MM.1S (cell line): Measurements from ENCODE around the gene SLC23A1.

Experiments used
- DNase-seq: peaks from one replicate; pipeline ENCODE4 v3.0.0-alpha.2; 2015
- H2AFZ ChIP-seq: fragments of 300-600 bp; sonication (generic); 2 replicates; pipeline ENCODE4 v1.6.0; 2016; ENCODE audit warnings: antibody characterized with exemption, low read length
- H3F3A ChIP-seq: fragments of 300-600 bp; sonication (generic); 2 replicates; pipeline ENCODE4 v1.6.1; 2016; ENCODE audit warnings: mild to moderate bottlenecking, antibody characterized with exemption, low read length, moderate library complexity, mixed read lengths; ENCODE audit not compliant: insufficient read depth
- H3K27ac ChIP-seq: fragments of 300-600 bp; sonication (generic); 2 replicates; pipeline ENCODE4 v1.5.1; 2016; ENCODE audit warnings: mild to moderate bottlenecking, low read length
- H3K27me3 ChIP-seq: fragments of 300-600 bp; sonication (generic); replicated peaks from 2 replicates; pipeline ENCODE4 v1.6.0; 2016; ENCODE audit warnings: low read length; ENCODE audit not compliant: insufficient read depth
- H3K36me3 ChIP-seq: fragments of 300-600 bp; sonication (generic); replicated peaks from 2 replicates; pipeline ENCODE4 v1.6.1; 2016; ENCODE audit warnings: mild to moderate bottlenecking, low read length, mixed read lengths; ENCODE audit not compliant: insufficient read depth
- H3K4me1 ChIP-seq: fragments of 300-600 bp; sonication (generic); 2 replicates; pipeline ENCODE4 v1.6.1; 2016; ENCODE audit warnings: low read length, mixed read lengths
- H3K4me2 ChIP-seq: fragments of 300-600 bp; sonication (generic); 2 replicates; pipeline ENCODE4 v1.6.0; 2016; ENCODE audit warnings: low read depth, low read length
- H3K4me3 ChIP-seq: fragments of 300-600 bp; sonication (generic); 2 replicates; pipeline ENCODE4 v1.5.1; 2016; ENCODE audit warnings: low read length, mixed read lengths
- H3K79me2 ChIP-seq: fragments of 300-600 bp; sonication (generic); 2 replicates; pipeline ENCODE4 v1.6.1; 2016; ENCODE audit warnings: mixed run types, low read length, mixed read lengths
- H3K9ac ChIP-seq: fragments of 300-600 bp; sonication (generic); 2 replicates; pipeline ENCODE4 v1.6.1; 2016; ENCODE audit warnings: low read length, mixed read lengths
- H3K9me2 ChIP-seq: fragments of 300-600 bp; sonication (generic); replicated peaks from 2 replicates; pipeline ENCODE4 v1.6.1; 2016; ENCODE audit warnings: mild to moderate bottlenecking, low read length, mixed read lengths; ENCODE audit not compliant: insufficient read depth
- H3K9me3 ChIP-seq: fragments of 300-600 bp; sonication (generic); replicated peaks from 2 replicates; pipeline ENCODE4 v1.6.1; 2016; ENCODE audit warnings: mild to moderate bottlenecking, low read length, mixed read lengths; ENCODE audit not compliant: insufficient read depth
- H4K20me1 ChIP-seq: fragments of 300-600 bp; sonication (generic); 2 replicates; pipeline ENCODE4 v1.6.1; 2016; ENCODE audit warnings: mild to moderate bottlenecking, low read length, moderate library complexity, mixed read lengths; ENCODE audit not compliant: insufficient read depth
- CTCF ChIP-seq: fragments of 300-600 bp; sonication (generic); IDR thresholded peaks from 2 replicates; pipeline ENCODE4 v1.5.1; 2016; ENCODE audit warnings: antibody characterized with exemption, low read length, mixed read lengths
- EZH2 ChIP-seq: fragments of 300-600 bp; sonication (generic); optimal IDR thresholded peaks from 2 replicates; pipeline ENCODE3; 2017; ENCODE audit warnings: low read depth, mild to moderate bottlenecking, antibody characterized with exemption, low read length, mixed read lengths
- EZH2phosphoT487 ChIP-seq: fragments of 300-600 bp; sonication (generic); IDR thresholded peaks from 2 replicates; pipeline ENCODE4 v1.6.1; 2018; ENCODE audit warnings: antibody characterized with exemption, low read length

Gene SLC23A1

GRCh38 chr5:139414581-139415130 lies 31.6 kb upstream of the SLC23A1 start:
- DNase-seq = peak; percentile 88
- H3F3A ChIP-seq = peaks cover 34% of the 10 kb centered on the region
- H3K27me3 ChIP-seq = no peaks in the 10 kb centered on the region
- no peaks in the 10 kb centered on the region for H4K20me1 ChIP-seq
- peak overlapping the region; percentile 63 for H3K4me2 ChIP-seq
- no peaks in the 10 kb centered on the region for H3K36me3 ChIP-seq
- peak overlapping the region; percentile 83 for H3K9ac ChIP-seq
- peak overlapping the region; percentile 95 for H3K27ac ChIP-seq
- H3K79me2 ChIP-seq = no peaks in the 10 kb centered on the region
- H2AFZ ChIP-seq = peak overlapping the region; percentile 4; the same call in 1 of the 2 replicates
- no peaks in the 10 kb centered on the region for H3K9me2 ChIP-seq
- TF ChIP-seq CTCF (no peak; the same call in 1 of the 2 replicates), EZH2 (no peak), EZH2phosphoT487 (no peak)
- H3K9me3 ChIP-seq = no peaks in the 10 kb centered on the region
- H3K4me1 ChIP-seq = peaks cover 57% of the 10 kb centered on the region
- H3K4me3 ChIP-seq = peak overlapping the region; percentile 34

- no peaks in the 10 kb centered on the region for H3K9me2 ChIP-seq
- no peaks in the 10 kb centered on the region for H3K36me3 ChIP-seq
- TF ChIP-seq EZH2phosphoT487 = no peak
- no peak for TF ChIP-seq EZH2
- no peak for TF ChIP-seq CTCF
- H3K27me3 ChIP-seq = no peaks in the 10 kb centered on the region
- H3F3A ChIP-seq = peaks cover 34% of the 10 kb centered on the region
- peak overlapping the region; percentile 63 for H3K4me2 ChIP-seq
- peak overlapping the region; percentile 34; the same call in 1 of the 2 replicates for H3K4me3 ChIP-seq
- peaks cover 56% of the 10 kb centered on the region for H3K4me1 ChIP-seq
- H3K9me3 ChIP-seq = no peaks in the 10 kb centered on the region
- peak overlapping the region; percentile 95 for H3K27ac ChIP-seq
- 0 out of 2 replicates have a peak overlapping the region, but pooled peaks have one; percentile 7 for H2AFZ ChIP-seq
- H4K20me1 ChIP-seq = no peaks in the 10 kb centered on the region
- peak; percentile 80 for DNase-seq
- no peaks in the 10 kb centered on the region for H3K79me2 ChIP-seq
- H3K9ac ChIP-seq = peak overlapping the region; percentile 83
These were observed 30.9 kb upstream of the SLC23A1 start for GRCh38 chr5:139413963-139414362.

GRCh38 chr5:139413153-139413552 lies 30.1 kb upstream of the SLC23A1 start:
- no peak for DNase-seq
- peak overlapping the region; percentile 95 for H3K27ac ChIP-seq
- H3K27me3 ChIP-seq = no peaks in the 10 kb centered on the region
- peak overlapping the region; percentile 83; the same call in 1 of the 2 replicates for H3K9ac ChIP-seq
- peaks cover 34% of the 10 kb centered on the region for H3F3A ChIP-seq
- no peaks in the 10 kb centered on the region for H4K20me1 ChIP-seq
- H3K4me2 ChIP-seq = 0 out of 2 replicates have a peak overlapping the region, but pooled peaks have one; percentile 63
- H3K4me1 ChIP-seq = peaks cover 48% of the 10 kb centered on the region
- no peaks in the 10 kb centered on the region for H3K9me3 ChIP-seq
- H3K9me2 ChIP-seq = no peaks in the 10 kb centered on the region
- no peak overlapping the region for H3K4me3 ChIP-seq
- H3K36me3 ChIP-seq = no peaks in the 10 kb centered on the region
- H3K79me2 ChIP-seq = no peaks in the 10 kb centered on the region
- no peak overlapping the region for H2AFZ ChIP-seq
- TF ChIP-seq EZH2 (no peak), EZH2phosphoT487 (no peak), CTCF (no peak)
